ENCODE results near the gene MED10.

MED10 gene

DNA sequence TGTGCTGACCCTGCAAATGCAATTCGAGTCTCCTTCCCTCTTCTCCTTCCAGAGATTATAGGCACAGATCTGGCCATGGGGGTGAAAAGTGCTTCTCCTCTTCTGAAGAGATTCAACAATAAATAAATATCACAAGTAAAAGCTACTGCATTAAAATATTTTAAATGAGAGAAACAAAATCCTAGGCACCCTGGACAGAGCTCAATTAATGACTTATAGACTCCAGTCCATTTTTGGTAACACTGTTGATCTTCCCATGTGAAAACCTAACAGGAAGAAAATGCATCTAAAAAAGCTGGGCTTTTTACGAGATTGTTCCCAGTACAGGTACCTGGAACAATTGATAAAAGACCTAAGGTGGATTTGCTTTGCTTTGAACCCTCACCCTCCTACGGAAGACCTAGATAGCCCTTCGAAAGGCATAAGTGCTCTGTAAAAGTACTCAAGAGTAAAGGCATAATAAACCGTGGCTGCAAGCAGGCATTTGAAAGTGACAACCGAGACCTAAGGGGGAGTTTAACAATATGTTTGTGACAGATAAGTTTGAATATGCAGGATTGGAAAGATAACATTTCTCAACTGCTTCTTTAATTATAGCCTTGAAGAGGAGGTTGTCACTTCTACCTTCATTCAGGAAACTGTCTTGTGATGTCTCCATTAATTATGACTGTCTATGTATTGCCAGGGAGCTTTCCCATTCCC lies 29.4 kb upstream of the MED10 start:
- H3K27me3 ChIP-seq (replicated peaks in 2 of 5; ENCODE audit: control insufficient read depth in 4 of 5, insufficient read depth in 5 of 5, low read length in 4 of 5), result peaks cover 0 to 4% (median 0%) of the 10 kb centered on the region in 5 experiments
- H3K9me3 ChIP-seq (ENCODE audit: control extremely low read depth in 1 of 5, control insufficient read depth in 4 of 5, insufficient read depth in 2 of 5, low read depth in 1 of 5, low read length in 4 of 5), result peaks cover 0 to 4% (median 0%) of the 10 kb centered on the region in 5 experiments
- POLR2A ChIA-PET, result no interaction called here
- 95% methylated on average over 3 of the region's 6 CpGs for WGBS (ENCODE audit: insufficient coverage)
- H3K4me3 ChIP-seq (ENCODE audit: control insufficient read depth in 1 of 7, extremely low read depth in 1 of 7, insufficient read depth in 4 of 7, low read depth in 2 of 7, low read length in 6 of 7), result no peak overlapping the region
- H3K27ac ChIP-seq (ENCODE audit: insufficient read depth in 1 of 2, low read depth in 1 of 2, low read length in 2 of 2, poor library complexity in 1 of 2, severe bottlenecking in 2 of 2), result no peak overlapping the region
- peak in 1 of 3 donors; percentile 24 for DNase-seq
- CTCF ChIA-PET, result no interaction called here
- no peaks in the 10 kb centered on the region for H3K4me1 ChIP-seq (ENCODE audit: control extremely low read depth in 1 of 4, control insufficient read depth in 4 of 4, insufficient read depth in 4 of 4, low read length in 3 of 4)
- H3K36me3 ChIP-seq (ENCODE audit: control insufficient read depth in 4 of 4, insufficient read depth in 4 of 4, low read length in 3 of 4), result no peaks in the 10 kb centered on the region

DNA sequence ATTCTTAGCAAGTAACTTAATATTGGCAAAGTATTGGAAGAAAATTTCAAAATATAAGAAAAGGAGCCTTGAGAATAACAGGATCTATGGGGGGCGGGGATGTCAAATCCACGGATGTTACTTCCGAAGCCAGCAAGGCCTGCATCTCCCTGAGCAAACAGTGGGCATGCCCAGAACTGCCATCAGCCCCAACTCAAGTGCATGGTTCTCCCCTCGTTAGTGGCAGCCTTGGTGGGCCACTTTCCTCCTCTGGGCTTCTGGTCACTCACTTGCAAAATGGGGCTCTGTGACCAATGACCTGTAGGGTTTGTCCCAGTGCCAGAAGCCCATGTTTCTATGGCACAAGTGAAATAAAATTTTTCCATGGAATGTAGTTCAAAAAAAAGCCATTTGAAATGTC lies 27.2 kb upstream of the MED10 start:
- Histone ChIP-seq H3K4me1 (ENCODE audit: control extremely low read depth in 1 of 4, control insufficient read depth in 4 of 4, insufficient read depth in 4 of 4, low read length in 3 of 4) (no peaks in the 10 kb centered on the region), H3K4me3 (ENCODE audit: control insufficient read depth in 1 of 7, extremely low read depth in 1 of 7, insufficient read depth in 4 of 7, low read depth in 2 of 7, low read length in 6 of 7) (no peak overlapping the region), H3K36me3 (ENCODE audit: control insufficient read depth in 4 of 4, insufficient read depth in 4 of 4, low read length in 3 of 4) (no peaks in the 10 kb centered on the region), H3K27me3 (replicated peaks in 2 of 5; ENCODE audit: control insufficient read depth in 4 of 5, insufficient read depth in 5 of 5, low read length in 4 of 5) (peaks cover 0 to 6% (median 0%) of the 10 kb centered on the region in 5 experiments), H3K9me3 (ENCODE audit: control extremely low read depth in 1 of 5, control insufficient read depth in 4 of 5, insufficient read depth in 2 of 5, low read depth in 1 of 5, low read length in 4 of 5) (peaks cover 0 to 4% (median 0%) of the 10 kb centered on the region in 5 experiments), H3K27ac (ENCODE audit: insufficient read depth in 1 of 2, low read depth in 1 of 2, low read length in 2 of 2, poor library complexity in 1 of 2, severe bottlenecking in 2 of 2) (no peak overlapping the region)
- no peak for DNase-seq
- ChIA-PET POLR2A (no interaction called here), CTCF (no interaction called here)
- 100% methylated on average over 4 of the region's 4 CpGs for WGBS (ENCODE audit: insufficient coverage)

DNA sequence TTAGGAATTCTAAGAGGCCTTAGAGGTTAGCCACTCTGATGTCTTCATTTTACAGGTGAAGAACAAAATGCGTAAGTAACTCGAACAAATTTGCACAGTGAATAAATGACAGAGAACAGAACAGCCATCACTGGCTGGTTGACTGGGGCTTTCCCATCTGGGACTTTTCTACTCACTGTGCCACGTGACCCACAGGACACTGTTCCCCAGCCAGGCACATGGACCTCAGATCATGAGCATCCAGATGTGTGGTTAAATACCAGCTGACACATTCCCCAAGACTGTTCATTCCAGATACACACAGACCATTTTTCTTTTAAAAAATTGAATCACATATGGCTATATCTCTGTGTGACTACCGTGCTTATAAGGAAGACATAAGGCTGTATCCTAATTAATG lies 25.8 kb upstream of the MED10 start:
- POLR2A ChIA-PET, result no interaction called here

DNA sequence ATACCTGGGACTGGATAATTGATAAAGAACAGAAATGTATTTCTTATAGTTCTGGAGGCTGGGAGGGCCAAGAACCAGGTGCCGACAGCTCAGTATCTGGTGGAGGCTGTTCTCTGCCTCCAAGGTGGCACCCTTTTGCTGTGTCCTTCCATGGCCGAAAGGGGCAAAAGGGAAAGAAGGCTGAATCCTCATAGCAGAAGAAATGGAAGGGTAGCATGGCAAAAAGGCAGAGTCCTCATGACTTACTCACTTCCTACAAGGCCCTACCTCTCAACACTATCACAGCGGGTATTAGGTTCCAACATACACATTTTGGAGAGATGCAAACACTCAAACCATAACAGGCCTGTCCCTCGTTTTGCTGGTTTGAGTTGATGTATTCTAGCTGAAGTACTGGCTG lies 25.1 kb upstream of the MED10 start:
- no peak for DNase-seq
- no peaks in the 10 kb centered on the region for H3K9me3 ChIP-seq (ENCODE audit: control extremely low read depth in 1 of 5, control insufficient read depth in 4 of 5, insufficient read depth in 2 of 5, low read depth in 1 of 5, low read length in 4 of 5)
- ChIA-PET CTCF (no interaction called here), POLR2A (no interaction called here)
- no peaks in the 10 kb centered on the region for H3K4me1 ChIP-seq (ENCODE audit: control extremely low read depth in 1 of 4, control insufficient read depth in 4 of 4, insufficient read depth in 4 of 4, low read length in 3 of 4)
- H3K4me3 ChIP-seq (ENCODE audit: control insufficient read depth in 1 of 7, extremely low read depth in 1 of 7, insufficient read depth in 4 of 7, low read depth in 2 of 7, low read length in 6 of 7), result no peak overlapping the region
- WGBS (ENCODE audit: insufficient coverage), result 100% methylated on average over 2 of the region's 4 CpGs
- H3K27me3 ChIP-seq (replicated peaks in 2 of 5; ENCODE audit: control insufficient read depth in 4 of 5, insufficient read depth in 5 of 5, low read length in 4 of 5), result peaks cover 0 to 10% (median 0%) of the 10 kb centered on the region in 5 experiments
- H3K36me3 ChIP-seq (ENCODE audit: control insufficient read depth in 4 of 4, insufficient read depth in 4 of 4, low read length in 3 of 4), result no peaks in the 10 kb centered on the region
- no peak overlapping the region for H3K27ac ChIP-seq (ENCODE audit: insufficient read depth in 1 of 2, low read depth in 1 of 2, low read length in 2 of 2, poor library complexity in 1 of 2, severe bottlenecking in 2 of 2)

More for the DNA sequence above, 25.8 kb upstream of the MED10 start:
- no peak for DNase-seq
- no peaks in the 10 kb centered on the region for H3K36me3 ChIP-seq (ENCODE audit: control insufficient read depth in 4 of 4, insufficient read depth in 4 of 4, low read length in 3 of 4)
- CTCF ChIA-PET, result no interaction called here
- no peak overlapping the region for H3K27ac ChIP-seq (ENCODE audit: insufficient read depth in 1 of 2, low read depth in 1 of 2, low read length in 2 of 2, poor library complexity in 1 of 2, severe bottlenecking in 2 of 2)
- WGBS (ENCODE audit: insufficient coverage), result 100% methylated on average over 3 of the region's 4 CpGs
- no peak overlapping the region for H3K4me3 ChIP-seq (ENCODE audit: control insufficient read depth in 1 of 7, extremely low read depth in 1 of 7, insufficient read depth in 4 of 7, low read depth in 2 of 7, low read length in 6 of 7)
- peaks cover 0 to 2% (median 0%) of the 10 kb centered on the region in 5 experiments for H3K9me3 ChIP-seq (ENCODE audit: control extremely low read depth in 1 of 5, control insufficient read depth in 4 of 5, insufficient read depth in 2 of 5, low read depth in 1 of 5, low read length in 4 of 5)
- no peaks in the 10 kb centered on the region for H3K4me1 ChIP-seq (ENCODE audit: control extremely low read depth in 1 of 4, control insufficient read depth in 4 of 4, insufficient read depth in 4 of 4, low read length in 3 of 4)
- H3K27me3 ChIP-seq (replicated peaks in 2 of 5; ENCODE audit: control insufficient read depth in 4 of 5, insufficient read depth in 5 of 5, low read length in 4 of 5), result peaks cover 0 to 10% (median 0%) of the 10 kb centered on the region in 5 experiments

DNA sequence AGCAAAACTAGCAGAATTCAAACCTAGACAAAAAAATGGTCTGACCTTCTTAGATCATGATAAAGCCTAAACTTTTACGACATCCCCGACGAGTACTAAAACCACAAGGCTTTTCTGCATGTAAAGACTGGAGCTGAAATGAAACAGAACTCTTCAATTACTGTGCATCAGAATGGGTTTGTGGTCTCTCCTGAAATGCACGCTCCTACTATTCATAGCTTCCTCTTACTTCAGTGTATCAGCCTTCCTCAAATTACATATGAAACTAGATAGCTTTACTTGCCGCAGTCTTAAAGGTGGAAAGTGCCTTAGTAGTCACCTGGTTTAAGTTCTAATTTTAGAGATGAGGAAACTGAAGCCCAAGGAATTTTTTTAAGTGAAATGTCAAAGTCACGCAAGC lies 24.6 kb upstream of the MED10 start:
- Histone ChIP-seq H3K4me1 (ENCODE audit: control extremely low read depth in 1 of 4, control insufficient read depth in 4 of 4, insufficient read depth in 4 of 4, low read length in 3 of 4) (no peaks in the 10 kb centered on the region), H3K4me3 (ENCODE audit: control insufficient read depth in 1 of 7, extremely low read depth in 1 of 7, insufficient read depth in 4 of 7, low read depth in 2 of 7, low read length in 6 of 7) (no peak overlapping the region), H3K9me3 (ENCODE audit: control extremely low read depth in 1 of 5, control insufficient read depth in 4 of 5, insufficient read depth in 2 of 5, low read depth in 1 of 5, low read length in 4 of 5) (no peaks in the 10 kb centered on the region), H3K36me3 (ENCODE audit: control insufficient read depth in 4 of 4, insufficient read depth in 4 of 4, low read length in 3 of 4) (no peaks in the 10 kb centered on the region), H3K27me3 (replicated peaks in 2 of 5; ENCODE audit: control insufficient read depth in 4 of 5, insufficient read depth in 5 of 5, low read length in 4 of 5) (peaks cover 0 to 10% (median 0%) of the 10 kb centered on the region in 5 experiments), H3K27ac (ENCODE audit: insufficient read depth in 1 of 2, low read depth in 1 of 2, low read length in 2 of 2, poor library complexity in 1 of 2, severe bottlenecking in 2 of 2) (no peak overlapping the region)
- POLR2A ChIA-PET, result no interaction called here
- CTCF ChIA-PET, result no interaction called here
- DNase-seq, result no peak
- WGBS (ENCODE audit: insufficient coverage), result 75% methylated on average over 5 of the region's 6 CpGs

DNA sequence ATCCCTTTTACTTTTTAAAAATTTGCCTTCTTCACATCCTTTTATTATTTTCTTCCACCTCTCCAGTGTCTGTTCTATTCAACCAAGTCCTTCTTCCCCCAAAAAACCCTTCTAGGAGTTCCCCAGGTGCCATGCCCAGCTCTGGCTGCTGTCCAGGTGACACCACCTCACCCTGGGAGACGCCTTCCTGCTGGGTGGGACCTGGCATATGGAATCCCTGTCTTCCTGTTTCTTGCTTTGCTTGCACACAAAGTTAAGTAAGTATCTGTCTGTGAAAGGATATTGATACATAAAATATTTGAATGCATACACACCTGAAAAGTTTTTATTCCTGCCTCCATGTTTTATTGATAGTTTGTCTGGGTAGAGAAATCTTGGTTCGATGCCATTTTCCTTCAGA lies 23.1 kb upstream of the MED10 start:
- WGBS (ENCODE audit: insufficient coverage), result 100% methylated on average over 1 of the region's 2 CpGs
- POLR2A ChIA-PET, result no interaction called here
- CTCF ChIA-PET, result no interaction called here
- Histone ChIP-seq H3K9me3 (ENCODE audit: control extremely low read depth in 1 of 5, control insufficient read depth in 4 of 5, insufficient read depth in 2 of 5, low read depth in 1 of 5, low read length in 4 of 5) (peaks cover 0 to 2% (median 0%) of the 10 kb centered on the region in 5 experiments), H3K27ac (ENCODE audit: insufficient read depth in 1 of 2, low read depth in 1 of 2, low read length in 2 of 2, poor library complexity in 1 of 2, severe bottlenecking in 2 of 2) (no peak overlapping the region), H3K4me1 (ENCODE audit: control extremely low read depth in 1 of 4, control insufficient read depth in 4 of 4, insufficient read depth in 4 of 4, low read length in 3 of 4) (no peaks in the 10 kb centered on the region), H3K4me3 (ENCODE audit: control insufficient read depth in 1 of 7, extremely low read depth in 1 of 7, insufficient read depth in 4 of 7, low read depth in 2 of 7, low read length in 6 of 7) (no peak overlapping the region), H3K27me3 (replicated peaks in 2 of 5; ENCODE audit: control insufficient read depth in 4 of 5, insufficient read depth in 5 of 5, low read length in 4 of 5) (peaks cover 0 to 9% (median 0%) of the 10 kb centered on the region in 5 experiments), H3K36me3 (ENCODE audit: control insufficient read depth in 4 of 4, insufficient read depth in 4 of 4, low read length in 3 of 4) (no peaks in the 10 kb centered on the region)
- DNase-seq, result no peak

DNA sequence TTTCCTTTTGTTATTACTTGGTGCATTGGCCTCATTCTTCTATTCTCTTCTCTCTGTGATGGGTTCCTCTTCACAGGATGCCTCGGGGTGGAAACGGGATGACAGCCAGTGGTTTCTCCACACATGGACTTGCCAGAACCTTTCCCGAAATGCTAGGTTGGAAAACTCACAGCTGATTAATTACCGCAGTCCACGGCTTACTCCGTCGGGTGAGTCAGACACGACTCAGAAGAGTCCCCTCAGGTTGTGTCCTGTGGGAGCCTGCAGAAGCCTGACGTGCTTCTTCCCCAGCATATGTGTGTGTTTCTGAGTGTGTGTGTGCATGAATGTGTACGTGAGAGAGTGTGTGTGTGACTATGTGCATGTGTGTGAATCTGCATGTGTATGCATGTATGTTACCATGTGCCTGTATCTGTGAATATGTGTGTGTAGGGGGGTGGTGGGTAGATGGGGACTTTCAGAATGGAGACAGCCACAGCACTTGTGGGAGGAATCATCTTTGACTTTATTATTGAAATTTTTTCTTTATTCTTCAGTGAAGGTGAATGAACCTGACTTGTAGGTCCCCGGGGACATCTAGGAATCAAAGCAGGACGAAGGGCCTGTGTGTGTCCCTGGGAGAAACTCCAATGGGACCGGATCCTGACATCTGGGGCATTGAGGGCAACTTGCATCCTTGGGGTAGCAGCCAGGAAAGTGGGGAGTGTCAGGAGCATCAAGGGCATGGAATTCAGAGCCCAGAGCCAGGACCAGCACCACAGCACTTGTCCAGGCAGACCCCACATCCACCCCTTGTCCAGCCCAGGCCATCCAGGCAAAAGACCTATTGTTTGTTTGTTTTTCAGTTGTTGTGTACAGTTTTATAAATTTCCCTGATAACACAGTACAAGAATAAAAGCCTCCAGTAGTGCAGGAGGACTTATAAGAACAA lies 21.9 kb upstream of the MED10 start:
- ChIA-PET CTCF (no interaction called here), POLR2A (no interaction called here)
- H3K27me3 ChIP-seq (replicated peaks in 2 of 5; ENCODE audit: control insufficient read depth in 4 of 5, insufficient read depth in 5 of 5, low read length in 4 of 5), result peaks cover 0 to 9% (median 0%) of the 10 kb centered on the region in 5 experiments
- WGBS (ENCODE audit: insufficient coverage), result 95% methylated on average over 12 of the region's 13 CpGs
- DNase-seq, result no peak
- peaks cover 0 to 2% (median 0%) of the 10 kb centered on the region in 5 experiments for H3K9me3 ChIP-seq (ENCODE audit: control extremely low read depth in 1 of 5, control insufficient read depth in 4 of 5, insufficient read depth in 2 of 5, low read depth in 1 of 5, low read length in 4 of 5)
- H3K36me3 ChIP-seq (ENCODE audit: control insufficient read depth in 4 of 4, insufficient read depth in 4 of 4, low read length in 3 of 4), result no peaks in the 10 kb centered on the region
- H3K27ac ChIP-seq (ENCODE audit: insufficient read depth in 1 of 2, low read depth in 1 of 2, low read length in 2 of 2, poor library complexity in 1 of 2, severe bottlenecking in 2 of 2), result no peak overlapping the region
- no peak overlapping the region for H3K4me3 ChIP-seq (ENCODE audit: control insufficient read depth in 1 of 7, extremely low read depth in 1 of 7, insufficient read depth in 4 of 7, low read depth in 2 of 7, low read length in 6 of 7)
- H3K4me1 ChIP-seq (ENCODE audit: control extremely low read depth in 1 of 4, control insufficient read depth in 4 of 4, insufficient read depth in 4 of 4, low read length in 3 of 4), result no peaks in the 10 kb centered on the region
